ENCODE data around the gene SLC39A2. TPM values are rescaled to one million over a fixed set of nuclear protein-coding genes. Genes with fewer than 3 reads are reported as not detected.

The SLC39A2 gene
- total RNA-seq, 2 experiments from 2014 or later: not detected

GRCh38 chr14:21017528-21018245, 18.6 kb downstream of the SLC39A2 start:
- H3K27me3 Mint-ChIP-seq: peaks cover 11% of the 10 kb centered on the region
- ChIA-PET CTCF (interaction anchor here (2.1 to 2.8 kb wide), 3 partner anchors 22 to 86 kb away, joined by 8 to 11 read pairs (median 9); no protein-coding TSS in a partner anchor), POLR2A (interaction anchor here (0.5 to 0.7 kb wide), 2 partner anchors 20 to 27 kb away, joined by 3 read pairs; no protein-coding TSS in a partner anchor)
- no peak overlapping the region for H3K4me3 ChIP-seq (ENCODE audit: low read length)
- H3K4me3 Mint-ChIP-seq: no peak overlapping the region
- H3K9me3 Mint-ChIP-seq: no peaks in the 10 kb centered on the region
- peaks cover 51% of the 10 kb centered on the region for H3K36me3 Mint-ChIP-seq (ENCODE audit: low read depth)
- peaks cover 0 to 6% of the 10 kb centered on the region in 2 experiments for H3K27me3 ChIP-seq (ENCODE audit: control insufficient read depth in 1 of 2, insufficient read depth in 2 of 2, low read length in 2 of 2)
- DNase-seq (no peak), ATAC-seq (ENCODE audit: poor library complexity) (no peak)
- intact Hi-C loops (cut with DNase I, micrococcal nuclease): loop anchor here in 1 of 2 experiments (10.0 kb wide), 1 partner anchor 537 kb away; no protein-coding TSS in a partner anchor
- no peak overlapping the region for H3K27ac Mint-ChIP-seq
- H3K9me3 ChIP-seq (ENCODE audit: control insufficient read depth in 1 of 2, insufficient read depth in 1 of 2, low read length in 2 of 2): no peaks in the 10 kb centered on the region
- no peaks in the 10 kb centered on the region for H3K4me1 ChIP-seq (ENCODE audit: insufficient read depth, low read length)
- peaks cover 5% of the 10 kb centered on the region for H3K4me1 Mint-ChIP-seq (ENCODE audit: low read depth)
- peaks cover 19% of the 10 kb centered on the region for H3K36me3 ChIP-seq (ENCODE audit: insufficient read depth, low read length)
- H3K27ac ChIP-seq (ENCODE audit: low read depth in 1 of 2, low read length in 2 of 2): no peak overlapping the region
- no peak for TF ChIP-seq CTCF (IDR thresholded peaks at IDR 0.05)

- peaks cover 51% of the 10 kb centered on the region for H3K36me3 Mint-ChIP-seq (ENCODE audit: low read depth)
- H3K27ac Mint-ChIP-seq: no peak overlapping the region
- ATAC-seq (ENCODE audit: poor library complexity): no peak
- Histone ChIP-seq H3K27me3 (ENCODE audit: control insufficient read depth in 1 of 2, insufficient read depth in 2 of 2, low read length in 2 of 2) (peaks cover 0 to 2% of the 10 kb centered on the region in 2 experiments), H3K36me3 (ENCODE audit: insufficient read depth, low read length) (peaks cover 19% of the 10 kb centered on the region), H3K9me3 (ENCODE audit: control insufficient read depth in 1 of 2, insufficient read depth in 1 of 2, low read length in 2 of 2) (no peaks in the 10 kb centered on the region), H3K27ac (ENCODE audit: low read depth in 1 of 2, low read length in 2 of 2) (no peak overlapping the region), H3K4me1 (ENCODE audit: insufficient read depth, low read length) (peaks cover 4% of the 10 kb centered on the region), H3K4me3 (ENCODE audit: low read length) (no peak overlapping the region)
- TF ChIP-seq CTCF (IDR thresholded peaks at IDR 0.05): no peak
- peaks cover 10% of the 10 kb centered on the region for H3K4me1 Mint-ChIP-seq (ENCODE audit: low read depth)
- intact Hi-C loops (cut with DNase I, micrococcal nuclease): loop anchor here in 1 of 2 experiments (10.0 kb wide), 1 partner anchor 537 kb away; no protein-coding TSS in a partner anchor
- no peaks in the 10 kb centered on the region for H3K9me3 Mint-ChIP-seq
- peaks cover 6% of the 10 kb centered on the region for H3K27me3 Mint-ChIP-seq
- ChIA-PET POLR2A (no interaction called here), CTCF (interaction anchor here (2.1 to 2.8 kb wide), 3 partner anchors 21 to 86 kb away, joined by 8 to 11 read pairs (median 9); no protein-coding TSS in a partner anchor)
- no peak overlapping the region for H3K4me3 Mint-ChIP-seq
- DNase-seq: no peak
Observed at GRCh38 chr14:21018286-21018685, 19.2 kb downstream of the SLC39A2 start.

GRCh38 chr14:21018781-21019180, 19.7 kb downstream of the SLC39A2 start:
- H3K27me3 Mint-ChIP-seq: peaks cover 6% of the 10 kb centered on the region
- H3K4me1 ChIP-seq (ENCODE audit: insufficient read depth, low read length): peaks cover 9% of the 10 kb centered on the region
- ATAC-seq (ENCODE audit: poor library complexity): no peak
- POLR2A ChIA-PET: no interaction called here
- no peak for TF ChIP-seq CTCF (IDR thresholded peaks at IDR 0.05)
- no peak overlapping the region for H3K4me3 ChIP-seq (ENCODE audit: low read length)
- intact Hi-C loops (cut with DNase I, micrococcal nuclease): loop anchor here in 1 of 2 experiments (10.0 kb wide), 1 partner anchor 536 kb away; no protein-coding TSS in a partner anchor
- no peaks in the 10 kb centered on the region for H3K27me3 ChIP-seq (ENCODE audit: control insufficient read depth in 1 of 2, insufficient read depth in 2 of 2, low read length in 2 of 2)
- H3K36me3 ChIP-seq (ENCODE audit: insufficient read depth, low read length): peaks cover 19% of the 10 kb centered on the region
- DNase-seq: no peak
- H3K9me3 ChIP-seq (ENCODE audit: control insufficient read depth in 1 of 2, insufficient read depth in 1 of 2, low read length in 2 of 2): no peaks in the 10 kb centered on the region
- no peaks in the 10 kb centered on the region for H3K9me3 Mint-ChIP-seq
- no peak overlapping the region for H3K27ac Mint-ChIP-seq
- peaks cover 13% of the 10 kb centered on the region for H3K4me1 Mint-ChIP-seq (ENCODE audit: low read depth)
- H3K36me3 Mint-ChIP-seq (ENCODE audit: low read depth): peaks cover 51% of the 10 kb centered on the region
- H3K27ac ChIP-seq (ENCODE audit: low read depth in 1 of 2, low read length in 2 of 2): no peak overlapping the region
- CTCF ChIA-PET: interaction anchor here (2.1 to 2.8 kb wide), 3 partner anchors 21 to 85 kb away, joined by 8 to 11 read pairs (median 9); no protein-coding TSS in a partner anchor
- H3K4me3 Mint-ChIP-seq: no peak overlapping the region

All from CD4-positive, alpha-beta T cell (primary cell).